ENCODE results near the gene RIMBP2. TPM values are rescaled to one million over a fixed set of nuclear protein-coding genes. Genes with fewer than 3 reads are reported as not detected.

RIMBP2 gene
- polyA plus RNA-seq, 1 of the 3 experiments (the other 2 are of a cell fraction) = 0.90 TPM

- TF ChIP-seq REST (IDR thresholded peaks at IDR 0.05; ENCODE audit: low read depth, low read length) = no peak
- TF ChIP-seq FOXM1 (IDR thresholded peaks at IDR 0.05; ENCODE audit: low read depth) = no peak
- no peak for TF ChIP-seq MAX (IDR thresholded peaks at IDR 0.05; ENCODE audit: low read depth)
- TF ChIP-seq RAD21 (IDR thresholded peaks at IDR 0.05; ENCODE audit: low read length) = no peak
- no peak for TF ChIP-seq RFX5 (IDR thresholded peaks at IDR 0.05; ENCODE audit: low read length)
These were observed 66.7 kb downstream of the RIMBP2 start (continued) for GRCh38 chr12:130649101-130650045.

GRCh38 chr12:130647814-130648213, 68.3 kb downstream of the RIMBP2 start:
- CTCF ChIA-PET = no interaction called here
- Histone ChIP-seq H3K4me2 (no peak overlapping the region), H4K20me1 (ENCODE audit: insufficient read depth) (no peaks in the 10 kb centered on the region), H3K79me2 (ENCODE audit: insufficient read depth) (no peaks in the 10 kb centered on the region), H3K4me3 (ENCODE audit: low read depth in 2 of 2, low read length in 1 of 2) (no peak overlapping the region), H3K9ac (no peak overlapping the region), H3K27me3 (ENCODE audit: insufficient read depth) (no peaks in the 10 kb centered on the region), H3K9me2 (no peaks in the 10 kb centered on the region), H3K4me1 (ENCODE audit: control insufficient read depth in 1 of 2, insufficient read depth in 2 of 2, low read depth in 1 of 2, low read length in 1 of 2) (peaks cover 0 to 24% of the 10 kb centered on the region in 2 experiments; a peak in 1 of 4 replicates), H3F3A (replicated peaks; ENCODE audit: insufficient read depth) (no peaks in the 10 kb centered on the region), H3K9me3 (no peaks in the 10 kb centered on the region), H2AFZ (ENCODE audit: low read depth) (no peak overlapping the region), H3K27ac (ENCODE audit: low read depth in 2 of 2, low read length in 1 of 2) (no peak overlapping the region), H3K36me3 (replicated peaks in 1 of 2; ENCODE audit: control insufficient read depth in 1 of 2, insufficient read depth in 2 of 2, low read length in 1 of 2) (no peaks in the 10 kb centered on the region)
- no peak for TF ChIP-seq FOXM1 (IDR thresholded peaks at IDR 0.05; ENCODE audit: low read depth)
- no peak for TF ChIP-seq USF1 (IDR thresholded peaks at IDR 0.05; ENCODE audit: borderline replicate concordance, low read depth)
- no peak for TF ChIP-seq YY1 (IDR thresholded peaks at IDR 0.05; ENCODE audit: low read depth)
- no peak for TF ChIP-seq MAX (IDR thresholded peaks at IDR 0.05; ENCODE audit: low read depth)
- no peak for TF ChIP-seq NRF1 (IDR thresholded peaks at IDR 0.05; ENCODE audit: low read depth, low read length)
- TF ChIP-seq GATA2 (CRISPR knock-in tag; IDR thresholded peaks at IDR 0.05) = no peak
- no peak for TF ChIP-seq IRF3 (IDR thresholded peaks at IDR 0.05; ENCODE audit: low read depth, low read length)
- TF ChIP-seq REST (IDR thresholded peaks at IDR 0.05; ENCODE audit: low read depth, low read length) = no peak
- POLR2A ChIA-PET = no interaction called here
- DNase-seq = no peak
- WGBS (ENCODE audit: low lambda C conversion rate) = 55% methylated on average over 13 of the region's 13 CpGs

All from SK-N-SH (cell line).